Thoracic aorta (tissue), 2 donors: ENCODE results near the gene RNF212. TPM values are rescaled to one million over a fixed set of nuclear protein-coding genes. Genes with fewer than 3 reads are reported as not detected.

ENCODE experiments used
- ATAC-seq: fragments of 150-250 bp; one replicate; pipeline ENCODE4 v1.8.0; 2017; ENCODE audit warnings: low read depth; ENCODE audit not compliant: insufficient number of reproducible peaks, low FRiP score
- DNase-seq: peaks from one replicate; pipeline ENCODE4 v3.0.0-alpha.2; 2020; ENCODE audit warnings: low spot score
- H3K27ac ChIP-seq, 2 donors: fragments of 200-600 bp; sonication (generic); 1 replicate in 1 of 2; 2 replicates in 1 of 2; pipeline ENCODE4 v1.5.1; 2016; ENCODE audit warnings: mild to moderate bottlenecking in 2 of 2, moderate library complexity in 2 of 2
- H3K27me3 ChIP-seq: fragments of 200-600 bp; sonication (generic); replicated peaks from 2 replicates; pipeline ENCODE4 v1.6.0; 2016; ENCODE audit warnings: mild to moderate bottlenecking; ENCODE audit not compliant: insufficient read depth
- H3K36me3 ChIP-seq: fragments of 200-600 bp; sonication (generic); one replicate; pipeline ENCODE4 v1.5.1; 2016
- H3K4me1 ChIP-seq, 2 donors: fragments of 200-600 bp; sonication (generic); 1 replicate in 1 of 2; 2 replicates in 1 of 2; pipeline versions ENCODE4 v1.5.1 to v1.6.0; 2016; ENCODE audit warnings: low read depth in 2 of 2, mild to moderate bottlenecking in 1 of 2; ENCODE audit not compliant: control insufficient read depth in 1 of 2
- H3K4me3 ChIP-seq: fragments of 200-600 bp; sonication (generic); 2 replicates; pipeline ENCODE4 v1.5.1; 2016; ENCODE audit warnings: mild to moderate bottlenecking
- H3K9me3 ChIP-seq: fragments of 200-600 bp; sonication (generic); 2 replicates; pipeline ENCODE4 v1.5.1; 2016
- total RNA-seq, 2 donors: library from RNA; depleted of rRNA; stranded (reverse); fragments of >200 nt; gene quantifications; one replicate each; pipeline versions ENCODE4 v1.1.0 to v1.2.3, GENCODE V29; 2016
- TF ChIP-seq, protein P1 (sequence below): fragments of 200-600 bp; sonication (generic); IDR thresholded peaks from one replicate; pipeline ENCODE4 v1.5.1; 2019; ENCODE audit warnings: antibody characterized with exemption

Gene RNF212
- total RNA-seq, 2 donors from 2014 or later: 1.2 to 2.4 TPM

DNA sequence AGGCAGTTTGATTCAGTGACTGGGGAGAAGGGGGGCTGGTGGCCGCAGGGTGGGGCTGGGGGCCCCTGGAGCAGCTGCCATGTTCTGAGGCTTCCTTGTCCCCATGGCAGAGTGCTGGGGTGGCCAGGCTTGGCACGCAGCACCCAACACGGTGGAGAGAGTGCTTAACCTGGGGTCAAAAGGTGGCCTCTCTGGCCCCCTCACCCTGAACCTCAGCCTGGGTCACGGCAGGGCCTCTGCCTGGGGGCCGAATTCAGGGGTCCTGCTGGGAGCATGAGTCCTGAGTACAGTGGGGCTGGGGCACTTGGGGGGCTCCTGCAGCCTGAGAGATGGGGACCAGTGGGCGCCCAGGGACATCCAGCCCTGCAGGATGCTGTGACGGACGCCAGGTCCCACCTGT lies 82.0 kb downstream of the RNF212 start:
- Histone ChIP-seq H3K36me3 (no peaks in the 10 kb centered on the region), H3K4me3 (no peak overlapping the region), H3K27ac (no peak overlapping the region), H3K9me3 (no peaks in the 10 kb centered on the region), H3K27me3 (no peaks in the 10 kb centered on the region), H3K4me1 (peaks cover 33 to 43% of the 10 kb centered on the region in 2 donors)
- DNase-seq (no peak), ATAC-seq (no peak)
- TF ChIP-seq, protein P1, sequence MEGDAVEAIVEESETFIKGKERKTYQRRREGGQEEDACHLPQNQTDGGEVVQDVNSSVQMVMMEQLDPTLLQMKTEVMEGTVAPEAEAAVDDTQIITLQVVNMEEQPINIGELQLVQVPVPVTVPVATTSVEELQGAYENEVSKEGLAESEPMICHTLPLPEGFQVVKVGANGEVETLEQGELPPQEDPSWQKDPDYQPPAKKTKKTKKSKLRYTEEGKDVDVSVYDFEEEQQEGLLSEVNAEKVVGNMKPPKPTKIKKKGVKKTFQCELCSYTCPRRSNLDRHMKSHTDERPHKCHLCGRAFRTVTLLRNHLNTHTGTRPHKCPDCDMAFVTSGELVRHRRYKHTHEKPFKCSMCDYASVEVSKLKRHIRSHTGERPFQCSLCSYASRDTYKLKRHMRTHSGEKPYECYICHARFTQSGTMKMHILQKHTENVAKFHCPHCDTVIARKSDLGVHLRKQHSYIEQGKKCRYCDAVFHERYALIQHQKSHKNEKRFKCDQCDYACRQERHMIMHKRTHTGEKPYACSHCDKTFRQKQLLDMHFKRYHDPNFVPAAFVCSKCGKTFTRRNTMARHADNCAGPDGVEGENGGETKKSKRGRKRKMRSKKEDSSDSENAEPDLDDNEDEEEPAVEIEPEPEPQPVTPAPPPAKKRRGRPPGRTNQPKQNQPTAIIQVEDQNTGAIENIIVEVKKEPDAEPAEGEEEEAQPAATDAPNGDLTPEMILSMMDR: no peak

DNA sequence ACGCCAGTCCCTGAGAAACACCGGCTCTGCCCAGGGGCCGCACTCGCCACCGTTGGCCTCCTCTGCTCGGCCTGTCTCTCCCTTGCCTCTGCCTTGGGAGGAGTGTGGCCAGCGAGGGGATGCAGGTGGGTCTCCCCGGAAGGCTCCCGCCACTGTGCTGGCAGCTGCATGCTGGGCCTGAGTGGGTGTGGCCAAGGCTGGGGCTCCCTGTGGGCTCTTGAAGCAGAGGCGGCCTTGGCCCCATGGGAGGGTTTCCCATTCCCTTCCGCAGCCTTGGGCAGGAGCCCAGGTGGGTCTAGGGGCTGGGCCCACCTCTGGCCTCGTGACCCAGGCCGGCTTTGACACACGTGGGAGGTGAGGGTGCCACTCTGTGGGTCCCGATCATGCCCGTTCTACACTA lies 82.8 kb downstream of the RNF212 start:
- peaks cover under 1% of the 10 kb centered on the region for H3K36me3 ChIP-seq

DNA sequence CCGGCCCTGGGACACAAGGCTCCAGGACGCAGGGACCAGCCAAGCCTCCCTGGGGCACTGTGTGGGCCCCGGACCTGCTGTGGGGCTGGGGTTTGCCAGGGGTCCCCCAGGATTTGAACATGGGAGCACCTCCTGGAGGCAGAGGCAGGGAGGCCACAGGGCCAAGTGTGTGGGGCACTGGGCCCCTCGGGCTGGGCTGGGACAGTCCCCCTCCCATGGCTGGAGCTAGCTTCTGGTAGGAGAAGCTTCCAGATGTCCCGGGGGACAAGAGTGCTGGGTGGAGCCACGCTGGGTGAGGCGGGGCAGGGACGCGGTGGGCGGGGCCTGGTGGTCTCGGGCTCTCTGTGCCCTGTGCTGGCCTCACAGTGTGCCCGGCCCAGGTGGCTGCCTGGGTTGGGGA lies 83.3 kb downstream of the RNF212 start:
- no peaks in the 10 kb centered on the region for H3K27me3 ChIP-seq
- TF ChIP-seq, protein P1: no peak

More for the DNA sequence above, 82.8 kb downstream of the RNF212 start:
- TF ChIP-seq, protein P1: no peak
- no peak overlapping the region for H3K4me3 ChIP-seq
- ATAC-seq: no peak
- no peaks in the 10 kb centered on the region for H3K27me3 ChIP-seq
- H3K9me3 ChIP-seq: no peaks in the 10 kb centered on the region
- DNase-seq: no peak
- peaks cover 25 to 35% of the 10 kb centered on the region in 2 donors for H3K4me1 ChIP-seq
- no peak overlapping the region for H3K27ac ChIP-seq

DNA sequence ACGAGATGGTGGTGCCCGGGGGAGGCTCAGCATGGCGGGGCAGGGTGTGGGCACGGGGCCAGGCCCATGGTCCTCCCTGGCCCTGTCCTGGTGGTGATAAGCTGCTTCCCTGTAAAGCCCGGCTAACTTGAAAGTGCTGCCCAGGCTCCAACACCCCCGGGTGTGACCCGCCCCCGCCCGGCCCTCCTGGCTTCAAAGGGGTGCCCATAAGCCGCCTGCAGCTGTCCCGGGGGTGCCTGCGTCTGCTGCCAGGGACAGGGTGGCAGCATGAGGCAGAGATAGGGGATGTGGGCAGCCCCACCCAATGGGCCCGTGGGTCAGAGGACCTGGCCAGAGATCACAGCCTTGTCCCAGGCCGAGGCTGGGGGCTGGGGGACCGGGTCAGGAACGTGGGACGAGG lies 83.8 kb downstream of the RNF212 start:
- Histone ChIP-seq H3K4me1 (peaks cover 15 to 25% of the 10 kb centered on the region in 2 donors), H3K27me3 (no peaks in the 10 kb centered on the region), H3K27ac (no peak overlapping the region), H3K9me3 (no peaks in the 10 kb centered on the region), H3K36me3 (peaks cover 11% of the 10 kb centered on the region), H3K4me3 (no peak overlapping the region)
- ATAC-seq (no peak), DNase-seq (no peak)
- TF ChIP-seq, protein P1: no peak

More for the DNA sequence above, 83.3 kb downstream of the RNF212 start:
- no peaks in the 10 kb centered on the region for H3K9me3 ChIP-seq
- peaks cover 20 to 30% of the 10 kb centered on the region in 2 donors for H3K4me1 ChIP-seq
- H3K36me3 ChIP-seq: peaks cover 6% of the 10 kb centered on the region
- no peak overlapping the region for H3K4me3 ChIP-seq
- DNase-seq (no peak), ATAC-seq (no peak)
- no peak overlapping the region for H3K27ac ChIP-seq

DNA sequence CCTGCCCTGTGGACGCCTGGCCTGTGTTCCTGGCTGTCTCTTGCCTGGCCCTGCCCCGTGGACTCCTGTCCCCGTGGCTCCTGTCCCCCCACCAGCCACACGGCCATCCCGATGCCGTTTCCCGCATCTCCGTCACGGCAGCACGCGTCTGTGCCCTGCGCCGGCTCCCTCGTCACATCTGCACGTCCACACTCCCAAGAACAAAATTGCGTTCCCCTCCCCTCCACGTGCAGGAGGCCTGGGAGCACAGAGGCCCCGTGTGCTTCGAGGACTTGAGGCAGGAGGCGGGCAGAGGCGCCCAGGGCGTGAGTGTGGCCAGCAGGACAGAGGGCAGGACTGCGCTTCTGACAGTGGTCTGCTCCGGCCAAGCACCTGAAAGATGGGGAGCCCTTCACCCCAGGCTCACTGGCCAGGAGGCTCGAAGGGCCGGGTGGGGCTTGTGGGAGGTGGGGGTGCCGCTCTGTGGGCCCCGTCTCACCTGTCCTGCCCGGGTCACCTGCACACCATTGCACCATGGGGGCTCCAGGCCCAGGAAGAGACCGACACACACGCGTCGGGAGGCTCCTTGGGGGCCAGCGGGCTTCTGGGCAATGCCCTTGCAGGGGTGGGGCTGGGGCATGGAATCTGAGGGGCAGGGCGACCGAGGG lies 84.7 kb downstream of the RNF212 start:
- ATAC-seq (no peak), DNase-seq (no peak)
- peaks cover 12 to 18% of the 10 kb centered on the region in 2 donors for H3K4me1 ChIP-seq

More for the DNA sequence above, 84.7 kb downstream of the RNF212 start:
- Histone ChIP-seq H3K36me3 (peaks cover 12% of the 10 kb centered on the region), H3K27ac (no peak overlapping the region), H3K9me3 (no peaks in the 10 kb centered on the region), H3K27me3 (no peaks in the 10 kb centered on the region), H3K4me3 (no peak overlapping the region)
- TF ChIP-seq, protein P1: no peak
